ENCODE measurements around the gene HOXC12.
A peak's percentile ranks its signal among the peaks of the same experiment; 100 is the strongest.

Gene HOXC12

GRCh38 chr12:53973236-53974042, 18.7 kb downstream of the HOXC12 start:
- peak; percentile 54 for DNase-seq

DNA sequence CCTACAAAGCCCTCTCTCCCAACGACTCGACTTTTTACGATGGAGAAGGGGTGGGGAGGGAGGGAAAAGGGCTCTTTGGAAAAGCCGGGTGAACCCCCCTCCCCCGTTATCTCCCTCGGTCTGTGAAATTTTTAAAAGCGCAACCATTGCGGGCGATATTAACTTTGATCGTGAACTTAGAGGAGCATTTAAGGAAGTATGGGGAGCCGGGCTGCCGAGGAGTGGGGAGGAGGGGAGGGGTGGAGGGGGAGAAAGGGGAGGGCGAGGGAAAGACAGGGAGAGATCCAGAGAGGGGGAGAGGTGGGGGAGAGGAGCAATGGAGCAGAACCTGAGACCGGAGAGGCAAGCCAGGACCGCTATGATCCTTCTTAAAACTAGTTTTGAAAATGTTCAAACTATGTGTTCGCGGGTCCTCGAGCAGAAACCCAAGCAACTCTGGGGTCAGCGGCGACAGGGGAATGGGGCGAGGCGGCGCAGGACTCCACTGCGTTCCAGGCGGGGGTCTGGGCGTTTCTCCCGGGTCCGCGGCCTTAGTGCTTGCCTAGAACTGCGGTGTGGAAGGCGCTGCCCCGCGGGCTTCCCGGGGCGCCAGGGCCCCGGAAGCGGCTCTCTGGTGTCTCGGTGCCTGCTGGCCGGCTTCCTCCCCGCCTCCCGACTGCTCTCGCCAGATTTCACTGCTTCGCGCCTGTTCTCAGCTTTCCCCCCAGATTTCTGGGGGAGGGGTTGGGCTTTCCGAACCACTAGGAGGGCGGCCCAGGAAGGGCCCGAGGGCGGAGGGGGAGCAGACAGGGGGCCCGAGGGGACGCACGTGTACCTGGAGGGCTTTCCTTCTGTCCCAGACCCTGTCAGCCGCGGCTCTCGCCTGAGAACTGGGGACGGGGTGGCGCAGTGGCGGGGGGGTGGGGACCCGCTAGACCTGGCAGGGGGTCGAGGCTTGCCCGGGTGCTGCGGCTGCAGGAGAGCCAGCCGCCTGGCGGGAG, 19.7 kb downstream of the HOXC12 start, which contains the start of gene HOTAIR:
HOTAIR (minus strand) TSS at position 871 of the 980 bp plus-strand sequence.
- DNase-seq, result peak; percentile 71

- peak; percentile 47 for DNase-seq
These were observed 20.4 kb downstream of the HOXC12 start for GRCh38 chr12:53975064-53975471.

GRCh38 chr12:53975479-53976152, 20.9 kb downstream of the HOXC12 start:
- DNase-seq, result no peak

- no peak for DNase-seq
These were observed 21.6 kb downstream of the HOXC12 start for GRCh38 chr12:53976172-53976822.

DNA sequence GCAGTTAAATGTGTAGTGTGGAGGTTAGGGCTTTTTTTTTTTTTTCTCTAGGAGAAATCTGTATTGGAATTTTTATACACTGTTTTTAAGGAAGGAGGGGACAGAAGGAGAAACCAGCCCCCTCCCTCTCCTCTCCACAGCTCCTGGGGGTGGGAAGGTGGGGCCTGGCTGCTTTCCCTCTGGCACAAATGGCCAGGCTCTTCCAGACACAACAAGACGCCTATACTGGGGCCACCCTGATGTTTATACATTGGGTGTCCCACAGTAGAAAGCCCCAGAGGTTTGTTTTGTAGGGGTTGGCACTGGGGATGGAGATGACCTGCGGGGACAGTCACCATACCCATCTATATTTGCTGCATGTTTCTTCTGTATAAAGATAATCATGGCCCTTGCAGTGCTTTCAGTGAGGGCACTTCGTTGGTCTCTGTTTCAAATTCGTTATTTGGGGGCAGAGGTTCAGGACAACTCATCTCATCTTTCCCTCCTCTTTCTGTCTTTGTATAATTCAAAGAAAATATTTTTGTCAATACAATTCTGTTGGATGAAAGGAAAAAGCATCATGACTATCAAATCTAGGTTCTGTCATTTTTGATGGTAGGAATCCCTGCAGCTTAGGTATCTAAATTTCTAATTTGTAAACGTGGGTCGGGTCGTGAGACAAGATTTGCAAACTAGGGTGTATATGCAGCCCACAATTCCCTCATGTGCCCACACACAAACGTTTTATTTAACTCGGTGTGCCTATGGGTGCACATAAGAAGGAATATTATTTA, 22.3 kb downstream of the HOXC12 start:
- no peak for DNase-seq

DNA sequence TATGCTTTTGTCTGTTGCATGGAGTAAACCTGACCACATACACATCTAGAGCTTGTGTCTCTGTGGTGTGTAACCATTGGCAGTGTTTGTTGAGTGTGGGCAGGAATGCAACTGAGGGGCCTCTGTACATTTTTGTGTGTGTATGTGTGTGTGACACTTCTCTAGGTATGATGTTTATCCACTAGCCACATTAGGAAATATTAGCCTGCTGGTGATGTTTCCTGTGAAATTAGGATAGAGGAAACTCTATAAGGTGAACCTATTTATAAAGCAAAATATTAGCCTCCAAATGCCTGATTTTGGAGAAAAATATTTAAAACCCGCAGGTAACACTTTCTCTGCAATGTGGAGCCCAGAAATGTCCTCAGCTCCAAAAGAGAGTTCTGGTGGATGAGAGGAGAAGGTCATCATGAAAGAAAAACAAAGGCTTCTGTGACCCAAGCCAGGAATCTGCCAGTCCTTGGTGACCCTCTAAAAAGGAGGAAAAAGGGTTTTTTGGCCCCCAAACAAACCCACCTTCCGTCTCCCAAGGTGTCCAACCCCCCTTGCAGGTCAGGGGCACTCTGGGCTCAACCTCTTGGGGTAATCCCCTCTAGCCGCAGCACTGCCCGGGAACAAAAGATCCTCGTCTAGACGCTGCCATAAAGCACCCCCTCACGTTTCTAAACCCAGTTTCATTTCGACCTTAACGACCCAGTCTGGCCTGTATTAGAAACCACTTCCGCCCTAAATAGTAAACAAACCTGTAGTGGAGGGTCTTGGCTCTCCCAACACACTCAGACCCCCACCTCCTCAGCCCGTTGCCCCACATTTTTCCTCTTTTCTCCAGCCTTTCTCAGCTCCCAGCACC, 23.1 kb downstream of the HOXC12 start:
- no peak for DNase-seq

GRCh38 chr12:53978477-53979356, 24.0 kb downstream of the HOXC12 start:
- DNase-seq, result no peak

DNA sequence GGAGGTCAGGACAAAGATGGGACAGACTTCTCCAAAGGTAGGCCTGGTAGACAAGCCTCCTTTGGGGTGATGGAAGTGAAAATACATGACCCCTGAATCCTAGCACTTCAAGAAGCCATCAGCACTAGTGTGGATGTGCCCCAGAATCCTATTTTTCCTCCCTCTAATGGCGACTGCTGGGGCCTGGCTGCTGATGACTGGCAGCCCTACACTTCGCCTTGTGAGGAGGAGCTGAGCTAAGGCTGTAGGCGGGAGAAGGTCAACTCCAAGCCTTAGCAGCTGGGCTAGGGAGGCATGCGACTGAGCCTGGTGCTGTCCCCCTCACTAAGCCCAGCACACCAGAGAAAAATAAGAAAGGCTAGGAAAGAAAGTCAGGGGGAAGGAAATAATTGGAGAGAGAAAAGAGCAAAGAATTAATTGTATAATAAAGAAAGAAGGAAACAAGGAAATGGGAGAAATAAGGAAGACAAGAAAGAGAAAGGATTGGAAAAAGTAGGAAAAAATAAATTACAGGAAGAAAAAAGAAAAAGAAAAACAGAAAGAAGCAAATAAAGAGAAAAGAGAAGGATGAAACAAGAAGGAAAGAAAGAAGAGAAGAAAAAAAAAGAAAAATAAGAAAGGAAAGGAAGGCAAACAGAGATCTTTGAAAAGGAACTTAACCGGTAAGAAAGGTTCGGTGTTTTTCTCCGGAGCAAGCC, 25.6 kb downstream of the HOXC12 start:
- DNase-seq, result no peak

GRCh38 chr12:53980802-53981496, 26.2 kb downstream of the HOXC12 start:
- no peak for DNase-seq

DNA sequence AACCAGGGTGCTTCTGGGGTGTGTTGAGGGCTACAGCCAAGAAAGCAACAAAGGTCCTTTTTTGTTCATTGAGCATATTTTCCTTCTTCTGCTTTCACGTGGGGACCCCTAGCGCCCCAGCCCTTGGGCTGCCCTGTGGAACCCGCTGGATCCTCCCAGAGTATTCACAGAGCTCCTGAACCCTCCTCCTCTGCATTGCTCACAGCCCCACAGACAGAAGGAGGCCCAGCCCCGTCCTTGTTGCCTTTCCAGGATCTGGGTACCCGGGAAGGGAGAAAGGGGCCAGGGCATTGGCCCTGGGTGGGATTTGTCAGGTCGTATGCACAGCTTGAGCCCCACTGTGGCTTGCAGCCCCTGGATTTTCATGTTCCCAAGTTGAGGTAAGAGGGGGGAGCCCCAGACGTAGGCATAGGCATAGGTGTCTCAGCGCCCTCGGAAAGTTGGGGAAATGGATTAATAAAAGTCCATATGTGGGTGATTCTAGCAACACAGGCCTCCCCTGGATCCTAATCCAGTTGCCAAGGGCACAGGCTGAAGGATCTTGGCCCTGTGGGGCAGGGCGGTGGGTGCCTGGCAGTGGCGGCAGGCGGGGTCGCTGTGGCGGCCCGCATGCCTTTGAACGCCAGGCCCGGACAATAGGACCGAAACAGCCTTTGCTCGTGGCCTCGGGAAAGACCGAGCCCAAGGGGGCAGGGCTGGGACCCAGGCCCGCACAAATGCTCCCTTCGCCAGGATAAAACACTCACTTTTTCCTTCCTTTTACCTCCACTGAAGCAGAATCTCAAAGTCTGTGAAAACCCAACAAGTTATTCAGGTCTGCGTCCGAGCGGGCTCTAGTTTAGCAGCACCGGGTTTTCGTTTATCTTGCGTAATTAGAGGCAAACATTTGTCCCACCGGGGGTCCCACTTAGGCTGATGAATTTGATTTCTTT, 27.2 kb downstream of the HOXC12 start:
- no peak for DNase-seq

DNA sequence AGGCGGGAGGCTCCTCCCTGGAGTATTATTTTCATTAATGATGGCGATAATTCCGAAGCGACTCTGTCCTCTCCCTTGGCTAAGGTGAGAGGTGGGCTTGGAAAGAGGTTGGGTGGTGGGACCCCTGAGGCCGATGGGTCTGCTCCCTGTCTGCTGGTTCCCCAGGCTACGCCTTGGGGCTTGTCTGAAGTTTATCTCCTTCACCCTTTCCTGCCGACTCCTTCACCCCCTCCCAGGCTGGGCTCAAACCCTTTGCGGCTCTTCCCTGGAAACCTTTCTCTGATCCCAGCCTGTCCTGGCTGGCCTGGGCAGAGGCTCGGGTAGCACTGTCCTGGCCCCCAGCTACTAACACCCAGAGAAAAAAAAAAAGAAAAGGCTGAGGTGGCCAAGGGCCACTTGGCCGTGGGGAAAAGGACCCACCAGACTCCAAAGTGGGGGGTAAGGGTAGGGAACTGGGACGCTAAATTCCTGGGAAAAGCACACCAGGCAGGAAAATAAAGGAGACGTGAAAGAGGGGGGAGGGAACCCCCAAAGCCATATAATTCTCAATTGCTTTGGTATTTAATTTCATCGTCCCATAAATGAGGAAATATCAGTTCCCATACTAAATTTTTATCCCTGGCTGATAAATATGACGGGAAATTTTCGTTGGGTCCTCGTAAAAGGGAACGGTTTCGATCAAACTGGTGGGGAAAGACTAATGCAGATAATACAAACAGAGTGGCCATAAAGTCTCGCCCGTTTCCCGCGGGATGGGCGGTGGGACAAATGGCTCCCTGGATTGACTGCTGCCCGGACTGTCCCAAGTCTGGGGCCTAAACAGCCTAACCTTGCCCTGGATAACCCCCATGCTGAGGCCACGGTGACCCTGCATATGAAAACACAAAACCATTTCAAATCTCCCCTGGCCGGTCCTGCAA, 28.2 kb downstream of the HOXC12 start:
- DNase-seq, result no peak

- no peak for DNase-seq
These were observed 28.9 kb downstream of the HOXC12 start for GRCh38 chr12:53983568-53983949.

- no peak for DNase-seq
These were observed 29.4 kb downstream of the HOXC12 start for GRCh38 chr12:53983950-53984572.

- DNase-seq, result peak; percentile 99
These were observed 30.4 kb downstream of the HOXC12 start, which contains the start of gene HOXC10 for GRCh38 chr12:53984901-53985691. Gene HOXC10, plus strand, starts transcription at chr12:53985146. Its CDS starts 114 bp downstream, at chr12:53985260.
